Breast epithelium (tissue), 4 donors: ENCODE results near the gene RYK. TPM values are rescaled to one million over a fixed set of nuclear protein-coding genes. Genes with fewer than 3 reads are reported as not detected.

ENCODE experiments used
- DNase-seq, 2 donors: peaks; one replicate each; pipeline ENCODE4 v3.0.0-alpha.2; 2019; ENCODE audit warnings: low spot score in 2 of 2
- H3K27ac ChIP-seq, 2 donors: fragments of 200-600 bp; sonication (generic) in 1 of 2; one replicate each; pipeline ENCODE4 v1.5.1; 2016 to 2019; ENCODE audit warnings: mild to moderate bottlenecking in 1 of 2
- H3K27me3 ChIP-seq, 2 donors: fragments of 200-600 bp; sonication (generic) in 1 of 2; one replicate each; pipeline versions ENCODE4 v1.5.1 to v1.6.0; 2017 to 2019; ENCODE audit warnings: control low read depth in 1 of 2, mild to moderate bottlenecking in 1 of 2
- H3K36me3 ChIP-seq: fragments of 200-600 bp; one replicate; pipeline ENCODE4 v1.5.1; 2019
- H3K4me1 ChIP-seq, 2 donors: fragments of 200-600 bp; sonication (generic); one replicate each; pipeline ENCODE4 v1.5.1; 2016 to 2019; ENCODE audit warnings: control low read depth in 1 of 2
- H3K4me3 ChIP-seq, 3 donors: fragments of 200-600 bp; sonication (generic); 1 replicate in 2 of 3; 2 replicates in 1 of 3; pipeline ENCODE4 v1.5.1; 2016 to 2019; ENCODE audit warnings: mild to moderate bottlenecking in 3 of 3, moderate library complexity in 2 of 3
- H3K9me3 ChIP-seq, 2 donors: fragments of 200-600 bp; sonication (generic) in 1 of 2; one replicate each; pipeline ENCODE4 v1.5.1; 2016 to 2019; ENCODE audit warnings: control low read depth in 1 of 2
- CTCF ChIP-seq, 3 donors: fragments of 450-650 bp; IDR thresholded peaks; one replicate each; pipeline ENCODE4 v1.5.1; 2016 to 2017; ENCODE audit warnings: antibody characterized with exemption in 3 of 3, mild to moderate bottlenecking in 3 of 3, moderate library complexity in 3 of 3
- POLR2A ChIP-seq: fragments of 450-650 bp; IDR thresholded peaks from one replicate; pipeline ENCODE4 v1.6.1; 2016; ENCODE audit warnings: antibody characterized with exemption, mild to moderate bottlenecking, moderate library complexity
- POLR2AphosphoS5 ChIP-seq, 3 donors: sonication (generic); formaldehyde crosslinking; IDR thresholded peaks; one replicate each; pipeline ENCODE4 v1.6.1; 2017; ENCODE audit warnings: antibody characterized with exemption in 3 of 3
- intact Hi-C: fragments of 100-400 bp; cut with DNase I; formaldehyde crosslinking; loops from one replicate; pipeline ENCODE4 v1.15.1; 2023; ENCODE audit warnings: low total_unique reads
- total RNA-seq, 3 donors: library from RNA; depleted of rRNA; stranded (reverse); fragments of >200 nt; gene quantifications; one replicate each; pipeline ENCODE4 v1.1.0, GENCODE V29; 2016

The RYK gene
- total RNA-seq, 3 donors from 2014 or later, result 77.9 to 153 (median 150) TPM

GRCh38 chr3:134132961-134133360, 117.7 kb downstream of the RYK start:
- TF ChIP-seq CTCF (IDR thresholded peaks at IDR 0.05) (no peak), POLR2AphosphoS5 (IDR thresholded peaks at IDR 0.05) (no peak), POLR2A (no peak)
- DNase-seq, result no peak
- H3K4me1 ChIP-seq, result no peaks in the 10 kb centered on the region
- no peak overlapping the region for H3K27ac ChIP-seq
- no peak overlapping the region for H3K4me3 ChIP-seq
- intact Hi-C loops, result no loop called here
- H3K27me3 ChIP-seq, result no peaks in the 10 kb centered on the region
- H3K9me3 ChIP-seq, result peaks cover 0 to 3% of the 10 kb centered on the region in 2 donors
- no peaks in the 10 kb centered on the region for H3K36me3 ChIP-seq

DNA sequence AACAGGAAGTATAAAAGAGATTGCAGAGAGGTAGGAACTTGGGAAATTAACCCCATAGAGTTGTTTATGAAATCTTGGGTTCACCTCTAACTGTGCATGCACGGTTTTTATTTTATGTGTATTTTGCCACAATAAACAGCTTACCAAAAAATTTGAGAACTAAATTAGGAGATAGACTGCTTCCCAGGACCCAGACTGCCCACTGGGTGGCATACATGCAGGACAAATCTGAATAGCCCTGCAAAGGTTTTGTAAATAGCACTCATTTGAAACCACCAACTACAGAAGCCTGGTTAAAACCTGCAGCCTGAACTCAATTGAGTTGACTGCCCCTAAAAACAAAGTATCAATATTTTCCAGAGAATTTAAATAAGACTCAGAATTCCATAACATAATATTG, 124.5 kb downstream of the RYK start:
- no peak overlapping the region for H3K4me3 ChIP-seq
- DNase-seq, result no peak
- no peaks in the 10 kb centered on the region for H3K4me1 ChIP-seq
- H3K9me3 ChIP-seq, result no peaks in the 10 kb centered on the region
- no peak overlapping the region for H3K27ac ChIP-seq
- intact Hi-C loops, result no loop called here
- H3K36me3 ChIP-seq, result no peaks in the 10 kb centered on the region
- no peaks in the 10 kb centered on the region for H3K27me3 ChIP-seq
- TF ChIP-seq POLR2AphosphoS5 (IDR thresholded peaks at IDR 0.05) (no peak), POLR2A (no peak), CTCF (IDR thresholded peaks at IDR 0.05) (no peak)

- Histone ChIP-seq H3K27me3 (no peaks in the 10 kb centered on the region), H3K4me1 (no peaks in the 10 kb centered on the region), H3K4me3 (no peak overlapping the region), H3K36me3 (no peaks in the 10 kb centered on the region), H3K27ac (no peak overlapping the region), H3K9me3 (peaks cover 0 to 19% of the 10 kb centered on the region in 2 donors)
- TF ChIP-seq POLR2AphosphoS5 (IDR thresholded peaks at IDR 0.05), result no peak
- TF ChIP-seq POLR2A, result no peak
- no peak for TF ChIP-seq CTCF (IDR thresholded peaks at IDR 0.05)
- no peak for DNase-seq
- intact Hi-C loops, result no loop called here
Measured at GRCh38 chr3:134114726-134115125, 135.9 kb downstream of the RYK start.

DNA sequence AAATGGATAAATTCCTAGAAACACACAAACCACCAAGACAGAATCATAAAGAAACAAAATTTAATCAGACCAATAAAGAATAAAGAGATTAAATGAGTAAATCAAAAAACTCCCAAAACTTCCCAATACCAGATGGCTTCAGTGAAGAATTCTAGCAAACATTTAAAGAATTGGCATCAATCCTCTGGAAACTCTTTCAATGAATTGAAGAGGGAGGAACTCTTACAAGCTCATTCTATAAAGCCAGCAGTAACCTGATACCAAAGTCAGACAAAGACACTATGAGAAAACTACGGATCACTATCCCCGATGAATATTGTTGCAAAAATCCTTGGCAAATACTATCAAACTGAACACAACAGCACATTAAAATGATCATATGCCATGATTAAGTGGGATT, 139.0 kb downstream of the RYK start:
- Histone ChIP-seq H3K9me3 (peaks cover 0 to 7% of the 10 kb centered on the region in 2 donors), H3K27me3 (no peaks in the 10 kb centered on the region), H3K4me3 (no peak overlapping the region), H3K27ac (no peak overlapping the region), H3K4me1 (no peaks in the 10 kb centered on the region), H3K36me3 (no peaks in the 10 kb centered on the region)
- no peak for TF ChIP-seq CTCF (IDR thresholded peaks at IDR 0.05)
- TF ChIP-seq POLR2A, result no peak
- TF ChIP-seq POLR2AphosphoS5 (IDR thresholded peaks at IDR 0.05), result no peak
- intact Hi-C loops, result no loop called here
- no peak for DNase-seq

DNA sequence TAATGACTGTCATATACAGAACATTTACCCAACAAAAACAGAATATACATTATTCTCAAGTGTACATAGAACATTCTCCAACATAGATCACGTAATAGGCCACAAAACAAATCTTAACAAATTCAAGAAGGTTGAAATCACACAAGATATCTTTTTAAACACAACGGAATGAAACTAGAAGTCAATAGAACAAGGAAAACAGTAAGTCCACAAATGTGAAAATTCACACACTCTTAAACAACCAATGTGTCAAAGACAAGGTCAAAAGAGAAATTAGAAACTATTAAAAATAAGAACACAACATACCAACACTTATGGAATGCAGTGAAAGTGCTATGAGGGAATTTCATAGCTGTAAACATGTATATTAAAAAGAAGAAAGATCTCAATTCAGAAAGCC, 139.7 kb downstream of the RYK start:
- H3K4me1 ChIP-seq, result no peaks in the 10 kb centered on the region
- intact Hi-C loops, result no loop called here

More for the DNA sequence above, 139.7 kb downstream of the RYK start:
- H3K27ac ChIP-seq, result no peak overlapping the region
- TF ChIP-seq POLR2AphosphoS5 (IDR thresholded peaks at IDR 0.05) (no peak), CTCF (IDR thresholded peaks at IDR 0.05) (no peak), POLR2A (no peak)
- peaks cover 0 to 7% of the 10 kb centered on the region in 2 donors for H3K9me3 ChIP-seq
- H3K36me3 ChIP-seq, result no peaks in the 10 kb centered on the region
- H3K4me3 ChIP-seq, result no peak overlapping the region
- DNase-seq, result no peak
- no peaks in the 10 kb centered on the region for H3K27me3 ChIP-seq

Other genes starting within 250 kb of the RYK start
- gene SLCO2A1, start 220.9 kb downstream of the RYK start, total RNA-seq, result 10 to 100 TPM in 1 of 3 donors, 1 to 10 TPM in 2; 4.2 to 11.1 (median 7.5) TPM
- 100 to 1,000 TPM in 1 of 3 donors, 10 to 100 TPM in 2; 78.3 to 281 (median 83.2) TPM for gene AMOTL2, start 123.6 kb upstream of the RYK start, total RNA-seq
- gene ANAPC13, start 235.1 kb upstream of the RYK start, total RNA-seq, result 10 to 100 TPM; 56.0 to 68.3 (median 66.1) TPM
- gene CEP63, start 235.2 kb upstream of the RYK start, total RNA-seq, result 10 to 100 TPM; 31.8 to 38.9 (median 33.1) TPM